ENCODE results near the gene HEBP2.

HEBP2 gene

DNA sequence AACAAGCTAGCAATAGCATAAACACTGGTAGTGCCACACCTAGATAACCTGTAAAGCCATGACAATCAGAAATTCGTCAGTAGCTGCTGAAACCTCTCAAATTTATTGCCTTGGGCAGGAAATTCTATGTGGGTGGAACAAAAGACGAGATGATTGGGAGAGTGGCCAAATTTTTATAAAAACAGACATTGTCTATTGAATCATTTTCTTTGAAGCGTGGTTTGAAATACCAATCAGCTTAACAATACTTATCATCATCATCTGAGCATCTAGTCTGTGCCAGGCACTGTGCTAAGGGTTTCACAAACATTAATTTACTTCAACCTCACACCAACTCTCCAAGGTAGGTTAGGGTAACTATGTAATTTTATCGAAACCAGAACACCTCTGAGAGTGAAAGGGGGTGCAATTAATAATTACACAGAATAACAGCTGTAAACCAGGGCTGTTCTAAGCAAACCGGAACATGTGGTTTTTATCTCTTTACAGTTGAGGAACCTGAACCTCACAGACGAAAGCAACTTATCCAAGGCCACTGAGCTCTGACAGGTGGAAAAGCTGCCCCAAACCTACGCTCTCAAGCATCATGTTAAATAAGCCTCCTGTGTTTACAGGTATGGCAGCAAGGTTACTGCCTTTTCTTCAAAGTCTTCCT is 51.9 kb downstream of the HEBP2 start:
- DNase-seq = no peak

DNA sequence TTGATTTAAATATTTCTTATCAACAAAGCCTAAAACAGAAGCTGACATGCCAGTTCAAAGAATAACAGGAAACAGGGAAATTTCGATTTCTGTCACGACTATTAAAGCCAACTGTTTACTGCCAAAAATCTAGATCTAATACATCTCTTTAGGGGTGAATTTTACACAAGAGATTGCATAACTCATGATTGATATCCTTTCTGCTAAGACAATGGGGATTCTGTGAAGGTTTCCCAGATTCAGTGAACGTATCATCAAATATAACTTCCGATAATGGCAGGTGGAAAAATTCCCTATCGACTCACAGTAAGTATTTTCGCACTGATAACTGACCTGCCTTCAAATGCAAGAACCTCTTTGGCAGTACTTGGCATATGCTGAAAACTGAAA is 52.4 kb downstream of the HEBP2 start:
- no peak for DNase-seq

DNA sequence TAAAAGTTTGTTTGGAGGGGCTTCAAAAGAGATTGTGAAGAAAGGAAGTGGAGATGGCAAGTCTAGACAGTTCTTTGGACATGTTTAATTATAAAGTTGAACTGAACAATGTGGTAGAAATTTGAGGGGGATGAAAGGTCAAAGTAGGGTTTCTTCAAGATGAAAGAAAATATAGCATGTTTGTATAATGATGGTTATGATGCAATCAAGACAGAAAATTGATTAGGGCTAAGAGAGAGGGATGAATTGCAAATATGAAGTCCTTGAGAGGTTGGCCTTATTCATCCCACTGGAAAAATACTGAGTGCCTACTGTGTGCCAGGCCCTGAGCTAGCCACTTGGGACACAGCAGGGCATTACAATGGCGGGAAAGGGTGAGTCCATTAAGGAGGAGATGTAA is 57.6 kb downstream of the HEBP2 start:
- no peak for DNase-seq

DNA sequence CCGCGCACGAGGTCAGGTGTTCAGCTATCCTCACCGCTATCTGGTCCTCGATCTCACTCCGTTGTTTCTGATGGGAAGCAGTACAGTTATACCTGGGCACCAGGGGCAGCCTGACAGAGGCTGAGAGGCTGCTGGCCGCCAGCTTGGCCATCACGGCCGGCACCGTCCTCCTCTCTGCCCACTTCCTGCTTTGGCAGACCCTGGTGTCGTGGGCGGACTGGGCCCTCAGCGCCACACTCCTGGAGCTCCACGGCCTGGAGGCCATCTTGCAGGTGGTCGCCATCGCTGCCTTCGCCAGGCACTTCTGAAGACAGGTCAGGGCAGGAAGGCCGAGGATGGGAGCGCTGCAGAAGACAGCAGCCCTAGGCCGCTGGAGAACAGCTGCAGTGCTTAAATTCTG is 60.1 kb downstream of the HEBP2 start:
- no peak for DNase-seq

DNA sequence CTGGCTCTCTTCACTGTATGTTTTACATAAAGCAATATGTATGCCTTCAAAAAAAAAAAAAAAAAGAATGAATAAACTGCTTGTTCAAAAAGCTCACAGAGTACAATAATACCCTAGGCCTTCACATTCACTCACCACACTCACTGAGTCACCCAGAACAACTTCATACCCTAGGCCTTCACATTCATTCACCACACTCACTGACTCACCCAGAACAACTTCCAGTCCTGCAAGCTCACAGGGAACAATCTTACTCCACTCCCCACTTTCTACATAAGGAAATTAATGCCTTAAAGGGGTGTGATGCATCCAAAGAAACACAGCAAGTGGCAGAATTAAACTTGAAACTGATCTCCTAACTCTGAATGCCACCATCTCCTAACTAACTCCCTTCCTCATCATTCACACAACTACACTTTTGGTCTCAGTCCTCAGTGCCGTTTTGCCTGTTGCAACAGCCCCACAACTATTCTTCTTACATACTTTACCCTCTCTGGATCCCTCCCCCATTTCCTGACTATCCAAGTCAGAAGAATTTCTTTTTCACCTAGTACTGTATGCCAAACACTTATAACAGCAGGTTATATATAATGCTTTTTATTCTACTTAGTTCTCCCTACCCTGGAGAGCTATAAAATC is 61.1 kb downstream of the HEBP2 start:
- no peak for DNase-seq

DNA sequence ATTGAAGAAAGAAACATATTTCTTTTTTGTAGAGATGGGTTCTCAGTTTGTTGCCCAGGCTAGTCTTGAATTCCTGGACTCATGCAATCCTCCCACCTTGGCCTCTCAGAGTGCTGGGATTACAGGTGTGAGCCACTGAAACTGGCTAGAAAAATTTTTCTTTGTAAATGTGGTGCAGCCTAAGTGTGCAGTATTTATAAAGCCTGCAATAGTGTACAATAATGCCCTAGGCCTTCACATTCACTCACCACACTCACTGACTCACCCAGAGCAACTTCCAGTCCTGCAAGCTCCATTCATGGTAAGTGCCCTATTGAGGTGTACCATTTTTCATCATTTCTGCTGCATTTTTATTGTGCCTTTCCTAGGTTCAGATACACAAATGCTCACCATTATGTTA is 63.9 kb downstream of the HEBP2 start:
- no peak for DNase-seq

DNA sequence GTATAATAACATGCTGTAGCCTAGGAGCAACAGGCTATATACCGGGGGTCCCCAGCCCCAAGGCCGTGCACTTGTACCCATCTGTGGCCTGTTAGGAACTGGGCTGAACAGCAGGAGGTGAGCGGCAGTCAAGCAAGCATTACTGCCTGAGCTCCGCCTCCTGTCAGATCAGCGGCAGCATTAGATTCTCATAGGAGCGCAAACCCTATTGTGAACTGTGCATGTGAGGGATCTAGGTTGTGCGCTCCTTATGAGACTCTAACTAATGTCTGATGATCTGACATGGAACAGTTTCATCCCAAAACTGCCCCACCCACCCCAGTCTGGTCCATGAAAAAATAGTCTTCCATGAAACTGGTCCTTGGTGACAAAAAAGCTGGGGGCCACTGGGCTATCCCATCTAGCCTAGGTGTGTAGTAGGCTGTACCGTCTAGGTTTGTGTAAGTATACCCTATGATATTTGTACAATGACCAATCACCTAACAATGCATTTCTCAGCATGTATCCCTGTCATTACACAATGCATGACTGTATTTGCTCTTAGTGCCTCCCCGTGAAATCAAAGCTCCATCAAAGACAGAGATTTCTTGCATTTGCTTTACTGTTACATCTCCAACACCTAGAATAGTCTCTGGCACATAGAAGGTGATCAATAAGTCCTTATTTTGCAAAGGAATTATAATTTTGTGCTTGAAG is 64.4 kb downstream of the HEBP2 start:
- DNase-seq = no peak

Measured in NCI-H446 (cell line).